Kidney (tissue), 14 donors: ENCODE data around the gene LGI2. TPM values are rescaled to one million over a fixed set of nuclear protein-coding genes. Genes with fewer than 3 reads are reported as not detected.

Experiments used
- DNase-seq, 5 donors: peaks; one replicate each; pipeline ENCODE4 v3.0.0-alpha.2; 2013 to 2020
- FAIRE-seq: peaks from 2 replicates; lab custom pipeline; 2012; peaks lifted over from hg19 to GRCh38; lab: Jason Lieb, UNC
- H3K27ac ChIP-seq, 2 donors: one replicate each; pipeline ENCODE4 v1.7.0; 2013; ENCODE audit warnings: low read depth in 2 of 2, low read length in 2 of 2, inconsistent platforms in 1 of 2
- H3K27me3 ChIP-seq: one replicate; pipeline ENCODE4 v1.7.1; 2013; ENCODE audit warnings: low read length, inconsistent platforms; ENCODE audit not compliant: control insufficient read depth, insufficient read depth
- H3K36me3 ChIP-seq, 3 donors: one replicate each; pipeline versions ENCODE4 v1.7.0 to v1.7.1; 2013; ENCODE audit warnings: low read length in 3 of 3, control low read depth in 1 of 3, inconsistent platforms in 1 of 3; ENCODE audit not compliant: insufficient read depth in 3 of 3, control insufficient read depth in 2 of 3
- H3K4me1 ChIP-seq, 3 donors: one replicate each; pipeline versions ENCODE4 v1.7.0 to v1.7.1; 2013; ENCODE audit warnings: low read length in 3 of 3, inconsistent platforms in 1 of 3, low read depth in 1 of 3; ENCODE audit not compliant: control insufficient read depth in 2 of 3, insufficient read depth in 2 of 3
- H3K4me3 ChIP-seq, 3 donors: one replicate each; pipeline versions ENCODE4 v1.7.0 to v1.8.1; 2013; ENCODE audit warnings: low read length in 3 of 3, control low read depth in 1 of 3, inconsistent platforms in 1 of 3
- H3K9ac ChIP-seq, 3 donors: one replicate each; pipeline versions ENCODE4 v1.7.0 to v1.7.1; 2013; ENCODE audit warnings: low read length in 3 of 3, control low read depth in 1 of 3, inconsistent platforms in 1 of 3
- H3K9me3 ChIP-seq, 3 donors: one replicate each; pipeline versions ENCODE4 v1.7.0 to v1.7.1; 2013; ENCODE audit warnings: low read length in 3 of 3, control low read depth in 1 of 3, inconsistent platforms in 1 of 3; ENCODE audit not compliant: control insufficient read depth in 2 of 3, insufficient read depth in 1 of 3
- intact Hi-C: fragments of 100-400 bp; cut with DNase I; formaldehyde crosslinking; loops from one replicate; pipeline ENCODE4 v1.11.1; 2022
- polyA plus RNA-seq: library from polyadenylated mRNA; stranded (reverse); fragments of 350-450 nt; fragmentation: Illumina TruSeq; extraction: RNeasy Lipid Tissue Mini Kit (QIAGEN cat#74804); gene quantifications from one replicate; pipeline ENCODE4 v1.2.3, GENCODE V29; 2014; ENCODE audit warnings: low read depth, low replicate concordance; ENCODE audit not compliant: insufficient read depth
- total RNA-seq: library from RNA; stranded (reverse); fragmentation: NEBNext Ultra II Directional; extraction: Animal tissue kit (Norgen Biotek cat#: 25700); gene quantifications from one replicate; pipeline ENCODE4 v1.2.1, GENCODE V29; 2021
- TF ChIP-seq, protein P1 (sequence below): IDR thresholded peaks from 3 replicates; pipeline ENCODE4 v1.5.1; 2012; ENCODE audit warnings: mild to moderate bottlenecking, moderate library complexity, borderline replicate concordance; ENCODE audit not compliant: insufficient read depth; ENCODE audit errors: extremely low read depth
- donor health status: control.
- donor health status: control.
- donor health status: control.
- donor health status: control.
- donor health status: control.
- donor health status: DM: yes; HTN: yes; CAD: no.
- donor health status: Normal renal cell carcinoma (clear cell type).

The LGI2 gene
- total and polyA plus RNA-seq, 2 donors from 2014 or later, result 4.8 to 7.5 TPM

GRCh38 chr4:25001509-25001908 lies 29.2 kb downstream of the LGI2 start:
- DNase-seq (no peak), FAIRE-seq (no peak)
- H3K36me3 ChIP-seq, result no peaks in the 10 kb centered on the region
- H3K4me1 ChIP-seq, result no peaks in the 10 kb centered on the region
- H3K27ac ChIP-seq, result no peak overlapping the region
- no peaks in the 10 kb centered on the region for H3K27me3 ChIP-seq
- no peaks in the 10 kb centered on the region for H3K9me3 ChIP-seq
- TF ChIP-seq, protein P1, sequence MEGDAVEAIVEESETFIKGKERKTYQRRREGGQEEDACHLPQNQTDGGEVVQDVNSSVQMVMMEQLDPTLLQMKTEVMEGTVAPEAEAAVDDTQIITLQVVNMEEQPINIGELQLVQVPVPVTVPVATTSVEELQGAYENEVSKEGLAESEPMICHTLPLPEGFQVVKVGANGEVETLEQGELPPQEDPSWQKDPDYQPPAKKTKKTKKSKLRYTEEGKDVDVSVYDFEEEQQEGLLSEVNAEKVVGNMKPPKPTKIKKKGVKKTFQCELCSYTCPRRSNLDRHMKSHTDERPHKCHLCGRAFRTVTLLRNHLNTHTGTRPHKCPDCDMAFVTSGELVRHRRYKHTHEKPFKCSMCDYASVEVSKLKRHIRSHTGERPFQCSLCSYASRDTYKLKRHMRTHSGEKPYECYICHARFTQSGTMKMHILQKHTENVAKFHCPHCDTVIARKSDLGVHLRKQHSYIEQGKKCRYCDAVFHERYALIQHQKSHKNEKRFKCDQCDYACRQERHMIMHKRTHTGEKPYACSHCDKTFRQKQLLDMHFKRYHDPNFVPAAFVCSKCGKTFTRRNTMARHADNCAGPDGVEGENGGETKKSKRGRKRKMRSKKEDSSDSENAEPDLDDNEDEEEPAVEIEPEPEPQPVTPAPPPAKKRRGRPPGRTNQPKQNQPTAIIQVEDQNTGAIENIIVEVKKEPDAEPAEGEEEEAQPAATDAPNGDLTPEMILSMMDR, result no peak
- H3K9ac ChIP-seq, result no peak overlapping the region
- no peak overlapping the region for H3K4me3 ChIP-seq
- intact Hi-C loops, result no loop called here

- H3K9ac ChIP-seq, result no peak overlapping the region
- H3K4me1 ChIP-seq, result no peaks in the 10 kb centered on the region
- no peaks in the 10 kb centered on the region for H3K36me3 ChIP-seq
- intact Hi-C loops, result no loop called here
- H3K27ac ChIP-seq, result no peak overlapping the region
- FAIRE-seq, result no peak
- no peak for DNase-seq
- TF ChIP-seq, protein P1, result no peak
- H3K9me3 ChIP-seq, result no peaks in the 10 kb centered on the region
- H3K27me3 ChIP-seq, result no peaks in the 10 kb centered on the region
- H3K4me3 ChIP-seq, result no peak overlapping the region
These were observed 30.1 kb downstream of the LGI2 start for GRCh38 chr4:25000639-25001038.

DNA sequence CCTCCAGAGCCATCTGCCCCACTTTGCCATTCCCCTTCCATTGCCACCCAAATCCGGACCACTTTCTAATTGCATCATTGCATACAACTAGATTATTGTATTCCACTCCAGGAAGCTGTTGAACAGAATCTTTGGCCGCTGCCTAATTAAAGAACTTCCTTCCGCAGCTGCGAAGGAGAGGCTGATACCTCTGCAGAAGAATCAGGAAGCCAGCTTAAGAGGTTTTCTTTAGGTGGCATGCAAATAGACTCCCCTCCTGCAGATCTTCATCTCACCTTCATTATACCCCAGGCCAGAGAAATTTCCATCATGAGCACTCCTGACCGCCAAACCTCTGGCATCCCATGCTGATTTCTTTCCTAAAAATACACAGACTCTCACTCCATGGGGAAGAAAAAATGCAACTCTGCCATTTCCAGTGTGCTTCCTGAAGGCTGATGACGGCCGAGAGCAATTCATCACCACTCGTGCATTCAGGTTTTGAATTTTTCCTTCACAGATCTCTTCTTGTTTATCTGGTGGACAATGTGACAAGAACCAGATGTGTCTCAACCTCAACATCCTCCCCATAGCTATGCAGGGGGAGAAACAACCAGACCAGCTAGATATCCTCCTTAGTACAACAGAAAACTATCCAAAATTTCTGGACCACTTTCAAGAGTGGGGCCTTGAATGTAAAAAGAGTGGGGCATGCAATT lies 31.2 kb downstream of the LGI2 start:
- intact Hi-C loops, result no loop called here
- Histone ChIP-seq H3K4me1 (no peaks in the 10 kb centered on the region), H3K9ac (no peak overlapping the region), H3K4me3 (no peak overlapping the region), H3K27ac (no peak overlapping the region), H3K9me3 (no peaks in the 10 kb centered on the region), H3K27me3 (no peaks in the 10 kb centered on the region), H3K36me3 (no peaks in the 10 kb centered on the region)
- no peak for FAIRE-seq
- TF ChIP-seq, protein P1, result no peak
- DNase-seq, result peak in 1 of 5 donors; percentile 39
